SK-N-SH (cell line): Measurements from ENCODE around the gene OSBPL5. TPM values are rescaled to one million over a fixed set of nuclear protein-coding genes. Genes with fewer than 3 reads are reported as not detected.

ENCODE experiments used
- CTCF ChIA-PET: fragments of 300-600, 350-600 bp; formaldehyde crosslinking; extraction: SDS; loops from one replicate; lab custom pipeline; 2021; lab: Yijun Ruan, JAX
- POLR2A ChIA-PET: fragments of 350-600 bp; sonication (Branson Sonifier 250); formaldehyde crosslinking; extraction: SDS; loops from one replicate; lab custom pipeline; 2020; ENCODE audit warnings: antibody characterized with exemption, inconsistent platforms; lab: Yijun Ruan, JAX
- DNase-seq: peaks from one replicate; pipeline ENCODE4 v3.0.0; 2012
- H2AFZ ChIP-seq: fragments of 200-600 bp; sonication (generic); 2 replicates; pipeline ENCODE4 v1.8.1; 2016; ENCODE audit warnings: antibody characterized with exemption, mild to moderate bottlenecking, low read depth
- H3F3A ChIP-seq: fragments of 200-600 bp; sonication (generic); replicated peaks from 2 replicates; pipeline ENCODE3; 2016; ENCODE audit warnings: antibody characterized with exemption, mild to moderate bottlenecking; ENCODE audit not compliant: insufficient read depth
- H3K27ac ChIP-seq, 2 experiments: fragments of 200-500 bp in 1 of 2; fragments of 200-600 bp in 1 of 2; sonication (Bioruptor generic) in 1 of 2; sonication (generic), shearing (Covaris generic) in 1 of 2; 2 replicates each; pipeline versions ENCODE4 v1.5.1 to v1.6.1; 2014 to 2016; ENCODE audit warnings: low read depth in 2 of 2, inconsistent platforms in 1 of 2, low read length in 1 of 2, mild to moderate bottlenecking in 1 of 2, mixed read lengths in 1 of 2
- H3K27me3 ChIP-seq: fragments of 200-600 bp; sonication (generic), shearing (Covaris generic); 2 replicates; pipeline ENCODE4 v1.6.1; 2016; ENCODE audit warnings: mixed run types; ENCODE audit not compliant: insufficient read depth
- H3K36me3 ChIP-seq, 2 experiments: fragments of 200-500 bp in 1 of 2; fragments of 200-600 bp in 1 of 2; sonication (Bioruptor generic) in 1 of 2; sonication (generic) in 1 of 2; replicated peaks in 1 of 2; 2 replicates each; pipeline versions ENCODE3 to v1.5.1; 2014 to 2016; ENCODE audit warnings: low read length in 1 of 2, mild to moderate bottlenecking in 1 of 2; ENCODE audit not compliant: insufficient read depth in 2 of 2, control insufficient read depth in 1 of 2
- H3K4me1 ChIP-seq, 2 experiments: fragments of 200-500 bp in 1 of 2; fragments of 200-600 bp in 1 of 2; sonication (Bioruptor generic) in 1 of 2; sonication (generic), shearing (Covaris generic) in 1 of 2; 2 replicates each; pipeline versions ENCODE4 v1.5.1 to v1.6.1; 2014 to 2016; ENCODE audit warnings: low read depth in 1 of 2, low read length in 1 of 2, mixed run types in 1 of 2; ENCODE audit not compliant: insufficient read depth in 2 of 2, control insufficient read depth in 1 of 2
- H3K4me2 ChIP-seq: fragments of 200-600 bp; sonication (generic), shearing (Covaris generic); 2 replicates; pipeline ENCODE4 v1.6.1; 2017; ENCODE audit warnings: mixed run types
- H3K4me3 ChIP-seq, 2 experiments: fragments of 200-500 bp in 1 of 2; fragments of 200-600 bp in 1 of 2; sonication (Bioruptor generic) in 1 of 2; sonication (generic), shearing (Covaris generic) in 1 of 2; 2 replicates each; pipeline versions ENCODE4 v1.5.1 to v1.8.1; 2014 to 2016; ENCODE audit warnings: low read depth in 2 of 2, inconsistent platforms in 1 of 2, low read length in 1 of 2, mild to moderate bottlenecking in 1 of 2, mixed read lengths in 1 of 2, moderate library complexity in 1 of 2
- H3K79me2 ChIP-seq: fragments of 200-600 bp; sonication (generic); 2 replicates; pipeline ENCODE4 v1.8.1; 2017; ENCODE audit warnings: mild to moderate bottlenecking; ENCODE audit not compliant: insufficient read depth
- H3K9ac ChIP-seq: fragments of 200-600 bp; sonication (generic); 2 replicates; pipeline ENCODE4 v1.6.1; 2017; ENCODE audit warnings: mixed run types
- H3K9me2 ChIP-seq: fragments of 200-600 bp; sonication (generic); 2 replicates; pipeline ENCODE4 v1.6.1; 2017; ENCODE audit warnings: mixed run types
- H3K9me3 ChIP-seq: fragments of 200-600 bp; sonication (generic); 2 replicates; pipeline ENCODE4 v1.6.1; 2017; ENCODE audit warnings: mixed run types, mild to moderate bottlenecking, moderate library complexity
- H4K20me1 ChIP-seq: fragments of 200-600 bp; sonication (generic); 2 replicates; pipeline ENCODE4 v1.6.1; 2017; ENCODE audit warnings: mild to moderate bottlenecking, mixed run types; ENCODE audit not compliant: insufficient read depth
- CHD2 ChIP-seq: fragments of 150-350 bp; IDR thresholded peaks from 2 replicates; pipeline ENCODE4 v1.6.1; 2018; ENCODE audit warnings: low read length; ENCODE audit not compliant: partially characterized antibody
- FOXJ3 ChIP-seq: sonication (generic); formaldehyde crosslinking; IDR thresholded peaks from 2 replicates; pipeline ENCODE4 v1.5.1; 2020; ENCODE audit warnings: mild to moderate bottlenecking, missing genetic modification reagents
- GATA2 ChIP-seq: sonication (generic); formaldehyde crosslinking; IDR thresholded peaks from 2 replicates; pipeline ENCODE4 v1.5.0; 2020; ENCODE audit warnings: mild to moderate bottlenecking, missing genetic modification reagents
- IRF3 ChIP-seq: fragments of 150-350 bp; IDR thresholded peaks from 2 replicates; pipeline ENCODE4 v1.6.1; 2016; ENCODE audit warnings: mild to moderate bottlenecking, low read depth, low read length
- MAX ChIP-seq: IDR thresholded peaks from 2 replicates; pipeline ENCODE4 v1.4.0; 2012; ENCODE audit warnings: low read depth
- MXI1 ChIP-seq: IDR thresholded peaks from 2 replicates; pipeline ENCODE4 v1.6.1; 2012; ENCODE audit warnings: mild to moderate bottlenecking, low read depth, low read length, improper control_type of control experiment
- NFIC ChIP-seq: IDR thresholded peaks from 2 replicates; pipeline ENCODE4 v1.4.0; 2012; ENCODE audit warnings: borderline replicate concordance
- NRF1 ChIP-seq: IDR thresholded peaks from 2 replicates; pipeline ENCODE4 v1.6.1; 2012; ENCODE audit warnings: low read depth, mild to moderate bottlenecking, low read length
- REST ChIP-seq: IDR thresholded peaks from 2 replicates; pipeline ENCODE4 v1.6.1; 2012; ENCODE audit warnings: mild to moderate bottlenecking, low read depth, low read length, moderate library complexity
- TAF1 ChIP-seq: IDR thresholded peaks from 2 replicates; pipeline ENCODE4 v1.6.1; 2012; ENCODE audit warnings: low read depth, mild to moderate bottlenecking, low read length, moderate library complexity, borderline replicate concordance
- USF1 ChIP-seq: IDR thresholded peaks from 2 replicates; pipeline ENCODE4 v1.4.0; 2012; ENCODE audit warnings: low read depth, borderline replicate concordance
- WGBS: methylation state at CpG from one replicate; pipeline ENCODE4 v1.1.6; 2017; ENCODE audit warnings: low lambda C conversion rate; 5-methylcytosine and 5-hydroxymethylcytosine counted together
- polyA plus RNA-seq, 3 experiments: library from polyadenylated mRNA; depleted of rRNA; stranded (reverse); fragments of >200 nt; gene quantifications; 2 replicates each; pipeline ENCODE4 v1.2.3, GENCODE V29; 2012

Gene OSBPL5
- polyA plus RNA-seq, 1 of the 3 experiments (the other 2 are of a cell fraction), result 10.9 TPM

- TF ChIP-seq REST (no peak), NRF1 (no peak), GATA2 (CRISPR knock-in tag) (no peak)
Measured at GRCh38 chr11:3208272-3208671, 43.2 kb upstream of the OSBPL5 start (continued).

GRCh38 chr11:3207526-3208189 lies 42.5 kb upstream of the OSBPL5 start:
- Histone ChIP-seq H3F3A (no peaks in the 10 kb centered on the region), H3K9me2 (no peaks in the 10 kb centered on the region), H3K79me2 (no peaks in the 10 kb centered on the region)
- no peak for TF ChIP-seq MXI1
- TF ChIP-seq, all 33 proteins: peak for 0
- Histone ChIP-seq H3K4me3 (no peak overlapping the region), H3K4me2 (no peak overlapping the region), H3K27ac (no peak overlapping the region), H3K27me3 (peaks cover 14% of the 10 kb centered on the region), H4K20me1 (no peaks in the 10 kb centered on the region), H3K9me3 (peaks cover 5% of the 10 kb centered on the region; the same call in 1 of the 2 replicates), H3K9ac (no peak overlapping the region), H3K4me1 (peaks cover 0 to 18% of the 10 kb centered on the region in 2 experiments; a peak in 1 of 4 replicates), H3K36me3 (no peaks in the 10 kb centered on the region), H2AFZ (no peak overlapping the region)
- no peak for DNase-seq
- ChIA-PET CTCF (interaction anchor here (0.7 to 1.8 kb wide), 5 partner anchors 9 to 134 kb away, joined by 3 to 9 read pairs (median 4); no protein-coding TSS in a partner anchor), POLR2A (no interaction called here)
- 19% methylated on average over 6 of the region's 8 CpGs for WGBS

GRCh38 chr11:3206922-3207204 lies 41.8 kb upstream of the OSBPL5 start:
- Histone ChIP-seq H3K27ac (no peak overlapping the region), H3K36me3 (no peaks in the 10 kb centered on the region), H3K4me3 (no peak overlapping the region), H3K27me3 (peaks cover 21% of the 10 kb centered on the region), H3K79me2 (no peaks in the 10 kb centered on the region), H2AFZ (no peak overlapping the region), H3K4me1 (peaks cover 0 to 23% of the 10 kb centered on the region in 2 experiments; a peak in 1 of 4 replicates), H3F3A (no peaks in the 10 kb centered on the region), H3K9me3 (peaks cover 5% of the 10 kb centered on the region; the same call in 1 of the 2 replicates), H3K9ac (no peak overlapping the region), H3K4me2 (no peak overlapping the region), H3K9me2 (no peaks in the 10 kb centered on the region), H4K20me1 (no peaks in the 10 kb centered on the region)
- WGBS, result 87% methylated on average over 1 of the region's 1 CpG
- POLR2A ChIA-PET, result no interaction called here
- CTCF ChIA-PET, result interaction anchor here (1.8 kb wide), 1 partner anchor 10 kb away, joined by 5 read pairs; no protein-coding TSS in a partner anchor
- TF ChIP-seq CHD2 (no peak), FOXJ3 (CRISPR knock-in tag) (no peak), USF1 (no peak), MAX (no peak), GATA2 (CRISPR knock-in tag) (no peak), TAF1 (no peak), IRF3 (no peak), NFIC (no peak)
- no peak for DNase-seq
